HEK293 (cell line): ENCODE data around the gene IL20RA.

Source experiments
- CTCF ChIA-PET: fragments of 350-600 bp; formaldehyde crosslinking; extraction: SDS; loops from one replicate; lab custom pipeline; 2021; ENCODE audit warnings: antibody characterized with exemption; lab: Yijun Ruan, JAX
- POLR2A ChIA-PET: fragments of 300-600 bp; formaldehyde crosslinking; extraction: SDS; loops from one replicate; lab custom pipeline; 2020; ENCODE audit warnings: antibody characterized with exemption, inconsistent platforms; lab: Yijun Ruan, JAX
- H3K27ac ChIP-seq: fragments of 200-500 bp; sonication (Bioruptor generic); 2 replicates; pipeline ENCODE4 v1.5.1; 2014; ENCODE audit warnings: low read depth, low read length, control low read depth, inconsistent platforms; ENCODE audit errors: extremely low read depth
- H3K36me3 ChIP-seq, 2 experiments: fragments of 200-500 bp in 1 of 2; sonication (Bioruptor generic) in 1 of 2; 1 replicate in 1 of 2; 2 replicates in 1 of 2; pipeline ENCODE4 v1.5.1; 2014 to 2017; ENCODE audit warnings: inconsistent platforms in 2 of 2, low read length in 2 of 2; ENCODE audit not compliant: control insufficient read depth in 2 of 2, insufficient read depth in 1 of 2
- H3K4me1 ChIP-seq: fragments of 200-500 bp; sonication (Bioruptor generic); 2 replicates; pipeline ENCODE4 v1.5.1; 2014; ENCODE audit warnings: mild to moderate bottlenecking, low read length, inconsistent platforms; ENCODE audit not compliant: control insufficient read depth, insufficient read depth
- H3K4me3 ChIP-seq: 2 replicates; pipeline ENCODE4 v1.5.1; 2011; ENCODE audit warnings: low read depth, mild to moderate bottlenecking, control low read depth, low read length, moderate library complexity
- H3K9me3 ChIP-seq: fragments of 200-500 bp; sonication (Bioruptor generic); 2 replicates; pipeline ENCODE4 v1.5.1; 2014; ENCODE audit warnings: low read depth, low read length, inconsistent platforms; ENCODE audit not compliant: control insufficient read depth, insufficient read depth
- BCL11B ChIP-seq: fragments of 450-650 bp; formaldehyde crosslinking; IDR thresholded peaks from 2 replicates; pipeline ENCODE4 v1.5.1; 2016; ENCODE audit warnings: low read depth, missing biosample characterization, missing genetic modification characterization
- GFI1B ChIP-seq: fragments of 450-650 bp; formaldehyde crosslinking; IDR thresholded peaks from 2 replicates; pipeline ENCODE4 v1.5.1; 2016; ENCODE audit warnings: missing biosample characterization, missing genetic modification characterization
- KLF1 ChIP-seq: fragments of 450-650 bp; formaldehyde crosslinking; IDR thresholded peaks from 2 replicates; pipeline ENCODE4 v1.5.1; 2016; ENCODE audit warnings: missing biosample characterization, missing genetic modification characterization
- KLF7 ChIP-seq: fragments of 450-650 bp; formaldehyde crosslinking; IDR thresholded peaks from 2 replicates; pipeline ENCODE4 v1.5.1; 2016; ENCODE audit warnings: missing biosample characterization, missing genetic modification characterization, borderline replicate concordance
- RBAK ChIP-seq: fragments of 450-650 bp; formaldehyde crosslinking; IDR thresholded peaks from 2 replicates; pipeline ENCODE4 v1.5.1; 2016; ENCODE audit warnings: missing biosample characterization, missing genetic modification characterization
- TCF7L2 ChIP-seq: IDR thresholded peaks from 2 replicates; pipeline ENCODE4 v1.6.1; 2011; ENCODE audit warnings: low read depth, mild to moderate bottlenecking, inconsistent platforms, low read length, moderate library complexity, borderline replicate concordance
- ZNF169 ChIP-seq: fragments of 450-650 bp; formaldehyde crosslinking; IDR thresholded peaks from 2 replicates; pipeline ENCODE4 v1.5.1; 2016; ENCODE audit warnings: missing biosample characterization, missing genetic modification characterization
- ZNF223 ChIP-seq: fragments of 450-650 bp; formaldehyde crosslinking; IDR thresholded peaks from 2 replicates; pipeline ENCODE4 v1.5.1; 2016; ENCODE audit warnings: missing biosample characterization, missing genetic modification characterization
- ZNF302 ChIP-seq: fragments of 450-650 bp; formaldehyde crosslinking; IDR thresholded peaks from 2 replicates; pipeline ENCODE4 v1.5.1; 2016; ENCODE audit warnings: missing biosample characterization, missing genetic modification characterization, low read depth
- ZNF544 ChIP-seq: fragments of 450-650 bp; formaldehyde crosslinking; IDR thresholded peaks from 2 replicates; pipeline ENCODE4 v1.5.0; 2017; ENCODE audit warnings: missing biosample characterization, missing genetic modification characterization
- ZNF658 ChIP-seq: fragments of 450-650 bp; formaldehyde crosslinking; IDR thresholded peaks from 2 replicates; pipeline ENCODE4; 2016; ENCODE audit warnings: missing biosample characterization, missing genetic modification characterization
- ZNF843 ChIP-seq: fragments of 450-650 bp; formaldehyde crosslinking; IDR thresholded peaks from 2 replicates; pipeline ENCODE4 v1.5.1; 2016; ENCODE audit warnings: missing biosample characterization, missing genetic modification characterization
- TF ChIP-seq, protein P1 (sequence below): fragments of 450-650 bp; formaldehyde crosslinking; IDR thresholded peaks from 2 replicates; pipeline ENCODE4 v1.5.1; 2017; ENCODE audit warnings: missing biosample characterization, missing genetic modification characterization
- TF ChIP-seq, protein P2 (sequence below): fragments of 450-650 bp; formaldehyde crosslinking; IDR thresholded peaks from 2 replicates; pipeline ENCODE4 v1.5.1; 2016; ENCODE audit warnings: missing biosample characterization, missing genetic modification characterization
- TF ChIP-seq, protein P3 (sequence below): fragments of 450-650 bp; formaldehyde crosslinking; IDR thresholded peaks from 2 replicates; pipeline ENCODE4 v1.5.0; 2017; ENCODE audit warnings: missing biosample characterization, missing genetic modification characterization, borderline replicate concordance
- TF ChIP-seq, protein P4 (sequence below): fragments of 450-650 bp; formaldehyde crosslinking; conservative IDR thresholded peaks from 2 replicates; pipeline ENCODE4 v1.5.1; 2016; ENCODE audit warnings: low read depth, missing biosample characterization, missing genetic modification characterization

Gene IL20RA

DNA sequence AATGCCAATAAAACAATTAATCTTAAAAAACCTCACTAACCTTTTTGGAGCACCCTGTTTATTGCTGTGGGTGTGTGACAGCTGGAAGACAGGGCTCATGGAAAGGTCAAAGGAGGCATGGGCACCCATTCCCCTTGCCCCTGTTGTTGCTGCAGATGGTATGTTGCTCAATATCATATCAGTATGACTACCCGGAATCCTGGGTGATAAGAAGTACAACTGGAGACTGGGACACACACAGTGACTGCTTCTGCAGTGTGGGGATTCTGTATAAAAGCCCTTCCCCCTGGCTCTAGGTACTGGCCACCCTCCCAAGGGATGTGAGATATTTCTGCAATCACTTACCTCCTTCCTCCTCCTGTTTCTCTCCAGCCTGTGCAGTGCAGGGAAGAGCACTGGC, 47.3 kb upstream of the IL20RA start:
- CTCF ChIA-PET, result interaction anchor here (0.6 kb wide), 1 partner anchor 866 kb away, joined by 3 read pairs; no protein-coding TSS in a partner anchor
- H3K27ac ChIP-seq, result no peak overlapping the region
- no peaks in the 10 kb centered on the region for H3K9me3 ChIP-seq
- H3K4me3 ChIP-seq, result no peak overlapping the region
- POLR2A ChIA-PET, result no interaction called here
- TF ChIP-seq ZNF658 (tag by site-specific recombination) (no peak), ZNF302 (tag by site-specific recombination) (no peak), ZNF169 (no peak), ZNF223 (tag by site-specific recombination) (no peak), TCF7L2 (no peak), ZNF843 (tag by site-specific recombination) (no peak)
- TF ChIP-seq, protein P1, sequence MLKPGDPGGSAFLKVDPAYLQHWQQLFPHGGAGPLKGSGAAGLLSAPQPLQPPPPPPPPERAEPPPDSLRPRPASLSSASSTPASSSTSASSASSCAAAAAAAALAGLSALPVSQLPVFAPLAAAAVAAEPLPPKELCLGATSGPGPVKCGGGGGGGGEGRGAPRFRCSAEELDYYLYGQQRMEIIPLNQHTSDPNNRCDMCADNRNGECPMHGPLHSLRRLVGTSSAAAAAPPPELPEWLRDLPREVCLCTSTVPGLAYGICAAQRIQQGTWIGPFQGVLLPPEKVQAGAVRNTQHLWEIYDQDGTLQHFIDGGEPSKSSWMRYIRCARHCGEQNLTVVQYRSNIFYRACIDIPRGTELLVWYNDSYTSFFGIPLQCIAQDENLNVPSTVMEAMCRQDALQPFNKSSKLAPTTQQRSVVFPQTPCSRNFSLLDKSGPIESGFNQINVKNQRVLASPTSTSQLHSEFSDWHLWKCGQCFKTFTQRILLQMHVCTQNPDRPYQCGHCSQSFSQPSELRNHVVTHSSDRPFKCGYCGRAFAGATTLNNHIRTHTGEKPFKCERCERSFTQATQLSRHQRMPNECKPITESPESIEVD, result no peak
- TF ChIP-seq, protein P2, sequence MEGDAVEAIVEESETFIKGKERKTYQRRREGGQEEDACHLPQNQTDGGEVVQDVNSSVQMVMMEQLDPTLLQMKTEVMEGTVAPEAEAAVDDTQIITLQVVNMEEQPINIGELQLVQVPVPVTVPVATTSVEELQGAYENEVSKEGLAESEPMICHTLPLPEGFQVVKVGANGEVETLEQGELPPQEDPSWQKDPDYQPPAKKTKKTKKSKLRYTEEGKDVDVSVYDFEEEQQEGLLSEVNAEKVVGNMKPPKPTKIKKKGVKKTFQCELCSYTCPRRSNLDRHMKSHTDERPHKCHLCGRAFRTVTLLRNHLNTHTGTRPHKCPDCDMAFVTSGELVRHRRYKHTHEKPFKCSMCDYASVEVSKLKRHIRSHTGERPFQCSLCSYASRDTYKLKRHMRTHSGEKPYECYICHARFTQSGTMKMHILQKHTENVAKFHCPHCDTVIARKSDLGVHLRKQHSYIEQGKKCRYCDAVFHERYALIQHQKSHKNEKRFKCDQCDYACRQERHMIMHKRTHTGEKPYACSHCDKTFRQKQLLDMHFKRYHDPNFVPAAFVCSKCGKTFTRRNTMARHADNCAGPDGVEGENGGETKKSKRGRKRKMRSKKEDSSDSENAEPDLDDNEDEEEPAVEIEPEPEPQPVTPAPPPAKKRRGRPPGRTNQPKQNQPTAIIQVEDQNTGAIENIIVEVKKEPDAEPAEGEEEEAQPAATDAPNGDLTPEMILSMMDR (tag by site-specific recombination), result no peak
- TF ChIP-seq, protein P3, sequence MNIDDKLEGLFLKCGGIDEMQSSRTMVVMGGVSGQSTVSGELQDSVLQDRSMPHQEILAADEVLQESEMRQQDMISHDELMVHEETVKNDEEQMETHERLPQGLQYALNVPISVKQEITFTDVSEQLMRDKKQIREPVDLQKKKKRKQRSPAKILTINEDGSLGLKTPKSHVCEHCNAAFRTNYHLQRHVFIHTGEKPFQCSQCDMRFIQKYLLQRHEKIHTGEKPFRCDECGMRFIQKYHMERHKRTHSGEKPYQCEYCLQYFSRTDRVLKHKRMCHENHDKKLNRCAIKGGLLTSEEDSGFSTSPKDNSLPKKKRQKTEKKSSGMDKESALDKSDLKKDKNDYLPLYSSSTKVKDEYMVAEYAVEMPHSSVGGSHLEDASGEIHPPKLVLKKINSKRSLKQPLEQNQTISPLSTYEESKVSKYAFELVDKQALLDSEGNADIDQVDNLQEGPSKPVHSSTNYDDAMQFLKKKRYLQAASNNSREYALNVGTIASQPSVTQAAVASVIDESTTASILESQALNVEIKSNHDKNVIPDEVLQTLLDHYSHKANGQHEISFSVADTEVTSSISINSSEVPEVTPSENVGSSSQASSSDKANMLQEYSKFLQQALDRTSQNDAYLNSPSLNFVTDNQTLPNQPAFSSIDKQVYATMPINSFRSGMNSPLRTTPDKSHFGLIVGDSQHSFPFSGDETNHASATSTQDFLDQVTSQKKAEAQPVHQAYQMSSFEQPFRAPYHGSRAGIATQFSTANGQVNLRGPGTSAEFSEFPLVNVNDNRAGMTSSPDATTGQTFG, result no peak
- H3K4me1 ChIP-seq, result no peaks in the 10 kb centered on the region
- no peaks in the 10 kb centered on the region for H3K36me3 ChIP-seq

DNA sequence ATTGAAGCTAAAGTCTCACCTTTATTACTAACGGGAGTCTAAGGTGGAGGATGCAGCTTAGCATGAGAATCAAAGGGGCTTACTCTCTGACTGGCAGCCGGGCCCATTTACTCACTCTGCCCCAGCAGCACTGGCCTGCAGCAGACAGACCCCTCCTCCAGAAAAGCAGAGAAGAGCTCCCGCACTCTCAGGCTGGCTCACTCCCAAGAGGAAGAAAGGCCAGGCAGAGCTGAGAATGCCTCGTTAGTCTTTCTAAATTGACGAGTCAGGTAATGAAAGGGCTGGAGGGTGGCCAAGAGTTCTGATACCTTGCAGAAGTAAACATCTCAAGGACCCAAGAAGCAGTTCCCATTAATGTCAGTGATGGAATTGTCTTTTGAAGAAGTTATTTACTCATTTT, 44.5 kb upstream of the IL20RA start:
- ChIA-PET CTCF (interaction anchor here (0.8 to 4.1 kb wide), 2 partner anchors 9 to 12 kb away, joined by 3 to 25 read pairs; no protein-coding TSS in a partner anchor), POLR2A (no interaction called here)
- Histone ChIP-seq H3K9me3 (no peaks in the 10 kb centered on the region), H3K27ac (no peak overlapping the region), H3K4me1 (no peaks in the 10 kb centered on the region), H3K36me3 (no peaks in the 10 kb centered on the region), H3K4me3 (no peak overlapping the region)
- no peak for TF ChIP-seq GFI1B
- TF ChIP-seq ZNF302 (tag by site-specific recombination), result no peak
- TF ChIP-seq BCL11B (tag by site-specific recombination), result no peak
- TF ChIP-seq, protein P4, sequence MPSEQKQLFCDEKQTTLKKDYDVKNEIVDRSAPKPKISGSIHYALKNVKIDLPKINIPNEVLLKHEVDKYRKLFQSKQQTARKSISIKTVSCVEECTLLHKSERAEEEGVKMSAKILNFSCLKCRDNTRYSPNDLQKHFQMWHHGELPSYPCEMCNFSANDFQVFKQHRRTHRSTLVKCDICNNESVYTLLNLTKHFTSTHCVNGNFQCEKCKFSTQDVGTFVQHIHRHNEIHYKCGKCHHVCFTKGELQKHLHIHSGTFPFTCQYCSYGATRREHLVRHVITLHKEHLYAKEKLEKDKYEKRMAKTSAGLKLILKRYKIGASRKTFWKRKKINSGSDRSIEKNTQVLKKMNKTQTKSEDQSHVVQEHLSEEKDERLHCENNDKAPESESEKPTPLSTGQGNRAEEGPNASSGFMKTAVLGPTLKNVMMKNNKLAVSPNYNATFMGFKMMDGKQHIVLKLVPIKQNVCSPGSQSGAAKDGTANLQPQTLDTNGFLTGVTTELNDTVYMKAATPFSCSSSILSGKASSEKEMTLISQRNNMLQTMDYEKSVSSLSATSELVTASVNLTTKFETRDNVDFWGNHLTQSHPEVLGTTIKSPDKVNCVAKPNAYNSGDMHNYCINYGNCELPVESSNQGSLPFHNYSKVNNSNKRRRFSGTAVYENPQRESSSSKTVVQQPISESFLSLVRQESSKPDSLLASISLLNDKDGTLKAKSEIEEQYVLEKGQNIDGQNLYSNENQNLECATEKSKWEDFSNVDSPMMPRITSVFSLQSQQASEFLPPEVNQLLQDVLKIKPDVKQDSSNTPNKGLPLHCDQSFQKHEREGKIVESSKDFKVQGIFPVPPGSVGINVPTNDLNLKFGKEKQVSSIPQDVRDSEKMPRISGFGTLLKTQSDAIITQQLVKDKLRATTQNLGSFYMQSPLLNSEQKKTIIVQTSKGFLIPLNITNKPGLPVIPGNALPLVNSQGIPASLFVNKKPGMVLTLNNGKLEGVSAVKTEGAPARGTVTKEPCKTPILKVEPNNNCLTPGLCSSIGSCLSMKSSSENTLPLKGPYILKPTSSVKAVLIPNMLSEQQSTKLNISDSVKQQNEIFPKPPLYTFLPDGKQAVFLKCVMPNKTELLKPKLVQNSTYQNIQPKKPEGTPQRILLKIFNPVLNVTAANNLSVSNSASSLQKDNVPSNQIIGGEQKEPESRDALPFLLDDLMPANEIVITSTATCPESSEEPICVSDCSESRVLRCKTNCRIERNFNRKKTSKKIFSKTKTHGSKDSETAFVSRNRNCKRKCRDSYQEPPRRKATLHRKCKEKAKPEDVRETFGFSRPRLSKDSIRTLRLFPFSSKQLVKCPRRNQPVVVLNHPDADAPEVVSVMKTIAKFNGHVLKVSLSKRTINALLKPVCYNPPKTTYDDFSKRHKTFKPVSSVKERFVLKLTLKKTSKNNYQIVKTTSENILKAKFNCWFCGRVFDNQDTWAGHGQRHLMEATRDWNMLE (tag by site-specific recombination), result no peak
- TF ChIP-seq KLF1 (tag by site-specific recombination), result no peak
- TF ChIP-seq RBAK (tag by site-specific recombination), result no peak
- no peak for TF ChIP-seq ZNF544
- TF ChIP-seq KLF7 (tag by site-specific recombination), result no peak
